Measurements from ENCODE around the gene GNGT2.
A peak's percentile ranks its signal among the peaks of the same experiment; 100 is the strongest.
"Not testable (repeated sequence)": the region's sequence is repeated elsewhere in the genome, so short reads cannot be mapped to it uniquely, and the experiment has no call there.

GNGT2 gene

GRCh38 chr17:49203796-49204195 lies 6.6 kb downstream of the GNGT2 start:
- no peak for DNase-seq (ENCODE audit: low read depth)

DNA sequence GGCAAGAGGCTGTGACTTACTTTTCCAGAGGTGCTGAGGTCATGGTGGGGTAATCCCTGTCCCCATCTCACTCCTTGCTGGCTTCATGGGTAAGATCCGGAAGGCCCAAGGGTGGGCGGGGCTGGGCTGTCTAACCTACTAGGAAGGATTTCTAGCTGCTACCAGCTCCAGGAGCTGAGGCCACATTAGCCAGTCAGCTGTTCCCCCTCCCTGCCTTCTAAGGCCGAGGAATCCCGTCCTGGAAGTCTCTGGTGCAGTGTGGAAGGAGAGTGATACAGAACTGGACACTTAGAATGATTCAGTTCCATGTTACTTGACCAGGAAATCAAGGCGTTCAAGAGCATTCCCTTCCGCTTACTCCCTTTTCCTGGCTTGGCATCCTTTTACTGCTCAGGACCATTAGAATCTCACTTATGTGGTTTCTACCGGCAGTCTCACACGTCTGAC lies 8.9 kb downstream of the GNGT2 start:
- no peak for DNase-seq (ENCODE audit: low read depth)

DNA sequence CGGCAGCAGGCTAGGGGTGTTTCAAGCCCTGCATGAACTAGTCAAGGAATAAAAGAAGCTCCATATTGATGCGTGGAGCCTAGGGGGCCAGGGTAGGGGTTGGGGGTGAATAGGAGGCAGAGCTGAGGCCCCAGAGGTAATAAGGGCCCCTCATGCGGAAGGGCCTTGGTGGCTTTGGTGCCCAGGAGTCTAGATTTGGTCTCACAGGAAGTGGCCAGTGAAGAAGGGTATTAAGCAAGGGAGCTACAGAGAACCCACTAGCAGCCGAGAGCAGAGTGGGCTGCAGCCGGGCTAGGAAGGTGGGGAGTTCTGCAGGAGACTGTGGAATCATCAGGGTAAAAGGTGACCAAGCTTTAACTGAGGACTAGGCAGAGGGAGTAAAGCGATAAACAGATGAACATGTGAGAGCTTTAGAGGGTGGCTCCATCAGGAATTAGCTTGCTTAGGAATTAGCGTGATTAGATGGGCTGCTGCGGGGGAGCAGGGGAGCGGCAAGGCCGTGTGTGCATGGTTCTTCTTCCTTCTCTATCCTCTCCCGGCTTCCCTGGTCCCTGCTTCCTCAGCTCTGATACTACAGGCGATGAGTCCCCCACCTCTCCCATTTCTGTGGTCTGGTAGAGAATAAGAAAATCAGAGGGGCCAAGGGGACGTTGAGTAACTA lies 9.8 kb downstream of the GNGT2 start:
- no peak for DNase-seq (ENCODE audit: low read depth)

- no peak for DNase-seq (ENCODE audit: low read depth)
Observed at GRCh38 chr17:49198211-49198610, 12.2 kb downstream of the GNGT2 start.

DNA sequence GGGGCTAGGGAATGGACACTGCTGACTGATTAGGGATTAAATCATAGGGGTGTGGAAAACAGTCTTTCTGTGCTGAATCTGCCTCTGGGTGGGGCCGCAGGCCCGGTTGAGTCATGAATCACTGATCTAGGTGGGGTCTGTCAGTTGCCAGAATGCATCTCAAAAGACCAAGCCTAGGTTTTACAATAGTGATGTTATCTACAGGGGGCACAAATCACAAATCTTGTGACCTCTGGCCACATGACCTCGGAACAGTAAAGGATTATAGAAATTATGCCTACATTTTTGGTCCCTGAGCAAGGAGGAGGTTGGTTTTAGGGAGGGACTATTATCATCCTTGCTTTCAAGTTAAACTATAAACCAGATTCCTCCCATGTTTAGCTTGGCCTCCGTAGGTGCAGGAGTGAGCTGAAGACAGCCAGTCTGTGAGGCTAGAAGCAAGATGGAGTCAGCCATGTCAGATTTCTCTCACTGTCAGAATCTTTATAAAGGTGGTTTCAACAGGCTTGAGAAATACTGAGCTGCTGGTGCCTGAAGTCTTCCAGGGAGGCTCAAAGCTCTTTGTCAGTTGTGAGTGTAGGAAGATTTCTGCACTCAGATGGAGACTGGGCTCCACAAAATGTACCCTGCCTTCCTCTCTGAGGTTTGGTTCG lies 12.9 kb downstream of the GNGT2 start:
- no peak for DNase-seq (ENCODE audit: low read depth)

- no peak for DNase-seq (ENCODE audit: low read depth)
Observed at GRCh38 chr17:49196520-49196919, 13.9 kb downstream of the GNGT2 start.

DNA sequence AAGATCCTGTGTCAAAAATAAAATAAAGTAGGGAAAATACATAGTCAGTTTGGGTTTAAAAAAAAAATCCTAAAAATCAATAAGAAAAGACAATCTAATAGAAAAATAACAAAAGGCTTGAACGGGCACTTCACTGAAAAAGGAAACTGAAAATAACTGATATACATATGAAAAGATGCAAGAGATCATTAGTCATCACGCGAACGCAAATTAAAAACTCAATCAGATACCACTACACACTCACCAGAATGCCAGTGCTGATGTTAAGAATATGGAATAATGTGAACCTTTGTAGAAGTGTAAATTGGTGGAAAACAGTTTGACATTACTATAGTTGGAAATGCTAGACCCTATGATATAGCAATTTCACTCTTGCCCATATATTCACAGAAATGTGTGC lies 14.6 kb downstream of the GNGT2 start:
- DNase-seq (ENCODE audit: low read depth): no peak

DNA sequence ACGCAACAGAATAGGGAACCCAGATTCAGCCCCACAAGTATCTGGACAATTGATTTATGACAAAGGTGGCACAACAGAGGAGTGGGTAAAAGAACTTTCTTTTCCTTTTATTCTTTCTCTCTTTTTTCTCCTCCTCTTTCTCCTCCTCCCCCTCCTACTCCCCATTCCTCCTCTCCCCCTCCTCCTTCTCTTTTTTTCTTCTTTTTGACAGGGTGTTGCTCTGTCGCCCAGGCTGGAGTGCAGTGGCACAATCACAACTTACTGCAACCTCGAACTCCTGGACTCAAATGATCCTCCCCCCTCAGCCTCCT lies 16.1 kb downstream of the GNGT2 start:
- no peak for DNase-seq (ENCODE audit: low read depth)

DNA sequence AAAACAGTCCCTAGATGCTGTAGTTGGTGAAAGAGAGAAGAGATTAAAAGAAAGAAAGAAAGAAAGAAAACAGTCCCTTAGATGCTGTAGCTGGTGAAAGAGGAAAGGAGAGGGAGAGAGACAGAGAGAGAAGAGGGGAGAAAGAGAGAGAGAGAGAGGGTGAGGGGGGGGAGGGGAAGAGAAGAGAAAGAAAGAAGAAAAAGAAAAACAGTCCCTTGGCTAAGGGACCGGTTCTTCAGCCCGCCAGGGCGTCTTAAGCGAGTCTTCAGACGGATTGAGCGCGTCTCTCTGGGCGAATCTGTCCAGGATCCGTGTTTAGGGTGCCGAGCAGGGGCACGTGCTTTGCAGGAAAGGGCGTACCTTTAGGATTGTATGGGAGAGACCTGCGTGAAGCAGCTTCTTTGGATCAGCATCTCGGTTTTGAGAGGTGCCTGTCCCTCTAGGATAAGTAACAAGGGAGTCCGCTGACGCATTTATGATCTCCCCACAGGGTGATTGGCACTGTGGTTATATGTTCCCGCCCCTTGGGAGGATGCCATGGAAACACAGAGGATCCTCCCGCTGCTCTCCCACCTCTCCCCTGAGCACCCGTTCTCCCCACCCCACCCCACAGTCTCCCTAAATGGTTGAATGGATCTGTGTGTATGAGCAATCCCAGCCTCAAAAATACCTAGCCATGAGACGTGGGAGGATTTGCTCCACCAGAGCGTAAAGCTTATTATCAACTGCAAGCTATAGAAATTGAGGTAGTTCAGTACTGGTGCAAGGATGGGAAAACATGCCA lies 16.7 kb downstream of the GNGT2 start:
- no peak for DNase-seq (ENCODE audit: low read depth)

GRCh38 chr17:49191917-49192741 lies 18.2 kb downstream of the GNGT2 start:
- peak; percentile 83 for DNase-seq (ENCODE audit: low read depth)

- no peak for DNase-seq (ENCODE audit: low read depth)
Observed at GRCh38 chr17:49191409-49191916, 18.9 kb downstream of the GNGT2 start.

DNA sequence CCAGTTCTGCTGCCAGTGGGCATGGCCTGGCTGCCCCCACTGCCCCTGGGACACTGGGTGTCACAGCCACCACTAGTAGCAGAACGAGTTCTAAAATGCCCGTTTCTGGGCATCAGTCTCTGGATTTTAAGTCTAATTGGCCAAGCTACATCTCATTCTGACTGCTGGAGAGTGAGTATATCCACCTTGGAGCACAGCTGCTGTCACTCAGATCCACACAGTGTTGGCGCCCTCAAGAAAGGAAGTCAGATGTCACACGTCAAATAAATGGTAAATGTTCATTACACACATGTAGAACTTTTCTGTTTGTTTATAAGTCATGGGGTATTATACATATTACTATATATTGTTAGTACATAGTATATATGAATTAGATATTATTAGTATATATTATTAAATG lies 19.4 kb downstream of the GNGT2 start:
- DNase-seq (ENCODE audit: low read depth): no peak

- DNase-seq (ENCODE audit: low read depth): no peak
Observed at GRCh38 chr17:49187301-49187700, 23.1 kb downstream of the GNGT2 start.

DNA sequence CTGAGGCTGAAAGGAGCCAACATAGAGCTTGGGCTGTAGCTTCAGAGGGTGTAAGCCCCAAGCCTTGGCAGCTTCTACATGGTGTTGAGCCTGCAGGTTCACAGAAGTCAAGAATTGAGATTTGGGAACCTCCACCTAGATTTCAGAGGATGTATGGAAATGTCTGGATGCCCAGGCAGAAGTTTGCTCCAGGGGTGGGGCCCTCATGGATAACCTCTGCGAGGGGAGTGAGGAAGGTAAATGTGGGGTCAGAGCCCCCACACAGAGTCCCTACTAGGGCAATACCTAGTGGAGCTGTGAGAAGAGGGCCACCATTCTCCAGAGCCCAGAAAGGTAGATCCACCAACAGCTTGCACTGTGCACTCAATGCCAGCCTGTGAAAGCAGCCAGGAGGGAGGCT lies 25.0 kb downstream of the GNGT2 start:
- not testable (repeated sequence) for DNase-seq (ENCODE audit: low read depth)

DNA sequence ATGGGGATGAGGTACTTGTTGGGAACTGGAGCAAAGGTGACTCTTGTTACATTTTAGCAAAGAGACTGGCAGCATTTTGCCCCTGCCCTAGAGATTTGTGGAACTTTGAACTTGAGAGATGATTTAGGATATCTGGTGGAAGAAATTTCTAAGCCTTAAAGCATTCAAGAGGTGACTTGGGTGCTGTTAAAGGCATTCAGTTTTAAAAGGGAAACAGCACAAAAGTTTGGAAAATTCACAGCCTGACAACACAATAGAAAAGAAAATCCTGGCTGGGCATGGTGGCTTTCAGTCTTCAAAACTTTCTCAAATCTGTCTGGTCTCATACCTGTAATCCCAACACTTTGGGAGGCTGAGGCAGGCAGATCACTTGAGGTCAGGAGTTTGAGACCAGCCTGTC lies 25.9 kb downstream of the GNGT2 start:
- not testable (repeated sequence) for DNase-seq (ENCODE audit: low read depth)

GRCh38 chr17:49183801-49184200 lies 26.6 kb downstream of the GNGT2 start:
- no peak for DNase-seq (ENCODE audit: low read depth)

GRCh38 chr17:49183341-49183740 lies 27.0 kb downstream of the GNGT2 start:
- no peak for DNase-seq (ENCODE audit: low read depth)

DNA sequence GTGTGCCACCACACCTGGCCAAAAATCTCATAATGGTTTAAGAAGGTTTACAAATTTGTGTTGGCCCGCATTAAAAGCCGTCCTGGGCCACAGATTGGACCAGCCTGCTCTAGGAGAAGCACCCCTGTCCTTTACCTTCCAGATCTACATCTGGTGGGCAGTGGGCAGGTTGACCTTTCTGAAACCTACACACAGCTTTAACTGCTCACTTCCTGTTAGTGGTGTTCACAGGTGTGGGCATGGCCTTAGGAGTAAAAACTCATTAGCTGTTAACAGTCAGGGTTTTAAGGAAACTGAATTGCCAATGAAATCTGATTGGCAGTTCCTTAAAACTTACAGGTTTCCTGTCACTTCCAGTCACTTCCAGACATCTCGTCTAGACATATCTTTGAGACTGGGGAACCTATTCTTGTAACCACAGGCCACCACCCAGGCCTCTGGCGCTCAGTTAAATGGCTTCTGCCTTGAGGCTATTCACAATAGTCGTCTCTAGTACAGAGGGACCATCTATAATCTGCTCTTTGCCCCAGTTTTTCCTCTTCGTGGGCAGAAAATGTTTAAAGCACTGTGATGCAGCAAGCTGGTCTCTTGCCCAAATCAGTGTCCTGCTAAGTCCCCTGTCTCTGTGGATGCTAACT lies 29.3 kb downstream of the GNGT2 start:
- no peak for DNase-seq (ENCODE audit: low read depth)

- DNase-seq (ENCODE audit: low read depth): peak; percentile 40
Observed at GRCh38 chr17:49180303-49180702, 30.1 kb downstream of the GNGT2 start.

- not testable (repeated sequence) for DNase-seq (ENCODE audit: low read depth)
Observed at GRCh38 chr17:49175978-49176377, 34.4 kb downstream of the GNGT2 start.

DNA sequence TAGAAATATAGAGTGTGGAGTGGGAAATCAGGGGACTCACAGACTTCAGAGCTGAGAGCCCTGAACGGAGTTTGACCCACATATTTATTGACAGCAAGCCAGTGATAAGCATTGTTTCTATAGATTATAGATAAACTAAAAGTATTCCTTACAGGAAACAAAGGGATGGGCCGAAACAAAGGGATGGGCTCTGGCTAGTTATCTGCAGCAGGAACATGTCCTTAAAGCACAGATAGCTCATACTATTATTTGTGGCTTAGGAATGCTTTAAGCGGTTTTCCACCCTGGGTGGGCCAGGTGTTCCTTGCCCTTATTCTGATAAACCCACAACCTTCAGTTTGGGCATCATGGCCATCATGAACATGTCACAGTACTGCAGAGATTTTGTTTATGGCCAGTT lies 39.7 kb downstream of the GNGT2 start:
- DNase-seq (ENCODE audit: low read depth): not testable (repeated sequence)

GRCh38 chr17:49170216-49170615 lies 40.2 kb downstream of the GNGT2 start:
- DNase-seq (ENCODE audit: low read depth): no peak
